PC-9 (cell line): ENCODE results near the gene TDRD9. TPM values are rescaled to one million over a fixed set of nuclear protein-coding genes. Genes with fewer than 3 reads are reported as not detected.

Source experiments
- BruUV-seq: library from RNA; stranded (reverse); fragments of 400-500 nt; replicated peaks from 2 replicates; lab custom pipeline; 2021; lab: Mats Ljungman, UMichigan
- CTCF ChIA-PET: fragments of 300-600 bp; sonication (Branson Sonifier 250); formaldehyde crosslinking; loops from one replicate; lab custom pipeline; 2022; ENCODE audit warnings: antibody characterized with exemption; lab: Charles Lee
- POLR2A ChIA-PET: fragments of 300-600 bp; sonication (Branson Sonifier 250); formaldehyde crosslinking; loops from one replicate; lab custom pipeline; 2022; ENCODE audit warnings: antibody characterized with exemption; ENCODE audit not compliant: unreplicated experiment; lab: Charles Lee
- DNase-seq, 2 experiments: peaks; one replicate each; pipeline versions ENCODE4 v3.0.0 to v3.0.0-alpha.2; 2015 to 2022; ENCODE audit warnings: mixed read lengths in 1 of 2
- H2AFZ ChIP-seq: fragments of 200-600 bp; sonication (generic); 2 replicates; pipeline ENCODE4 v1.8.1; 2017; ENCODE audit warnings: antibody characterized with exemption
- H3F3A ChIP-seq: fragments of 200-600 bp; sonication (generic); 2 replicates; pipeline ENCODE4 v1.8.1; 2017; ENCODE audit warnings: antibody characterized with exemption, mild to moderate bottlenecking, low read depth; ENCODE audit not compliant: insufficient read depth
- H3K27ac ChIP-seq: fragments of 200-600 bp; sonication (generic); 2 replicates; pipeline ENCODE4 v1.6.1; 2016; ENCODE audit warnings: mixed run types
- H3K27me3 ChIP-seq: fragments of 200-600 bp; sonication (generic); 2 replicates; pipeline ENCODE4 v1.6.1; 2016; ENCODE audit warnings: low read depth, mixed run types; ENCODE audit not compliant: insufficient read depth
- H3K36me3 ChIP-seq: fragments of 200-600 bp; sonication (generic); 2 replicates; pipeline ENCODE4 v1.6.1; 2016; ENCODE audit warnings: low read depth, mixed run types
- H3K4me1 ChIP-seq: fragments of 200-600 bp; sonication (generic); replicated peaks from 2 replicates; pipeline ENCODE4 v1.6.1; 2016; ENCODE audit warnings: mixed run types; ENCODE audit not compliant: insufficient read depth
- H3K4me2 ChIP-seq: fragments of 200-600 bp; sonication (generic); 2 replicates; pipeline ENCODE4 v1.6.1; 2017; ENCODE audit warnings: mixed run types
- H3K4me3 ChIP-seq: fragments of 200-600 bp; sonication (generic); 2 replicates; pipeline ENCODE4 v1.6.1; 2016; ENCODE audit warnings: mixed run types
- H3K79me2 ChIP-seq: fragments of 200-600 bp; sonication (generic); 2 replicates; pipeline ENCODE4 v1.6.1; 2017; ENCODE audit warnings: low read depth, mixed run types
- H3K9me2 ChIP-seq: fragments of 200-600 bp; sonication (generic); 2 replicates; pipeline ENCODE4 v1.8.1; 2017; ENCODE audit warnings: mild to moderate bottlenecking; ENCODE audit not compliant: insufficient read depth
- H3K9me3 ChIP-seq: fragments of 200-600 bp; sonication (generic); 2 replicates; pipeline ENCODE4 v1.8.1; 2016; ENCODE audit warnings: low read depth; ENCODE audit not compliant: insufficient read depth
- H4K20me1 ChIP-seq: fragments of 200-600 bp; sonication (generic); 2 replicates; pipeline ENCODE4 v1.8.1; 2017; ENCODE audit not compliant: insufficient read depth
- EZH2 ChIP-seq: fragments of 200-600 bp; sonication (generic); IDR thresholded peaks from 2 replicates; pipeline ENCODE4 v1.8.0; 2017; ENCODE audit warnings: antibody characterized with exemption, low read depth
- intact Hi-C: fragments of 100-400 bp; cut with micrococcal nuclease; formaldehyde crosslinking; loops from one replicate; pipeline ENCODE4 v1.10.0; 2022; ENCODE audit not compliant: unreplicated experiment
- total RNA-seq: library from RNA; stranded (reverse); gene quantifications from 2 replicates; pipeline ENCODE4 v1.2.3, GENCODE V29; 2021
- TF ChIP-seq, protein P1 (sequence below): fragments of 200-600 bp; sonication (generic); conservative IDR thresholded peaks from 2 replicates; pipeline ENCODE4 v1.6.1; 2017; ENCODE audit warnings: mixed run types, antibody characterized with exemption, mild to moderate bottlenecking, moderate library complexity

The TDRD9 gene
- total RNA-seq, 1 experiment from 2014 or later, result 0.15 TPM

DNA sequence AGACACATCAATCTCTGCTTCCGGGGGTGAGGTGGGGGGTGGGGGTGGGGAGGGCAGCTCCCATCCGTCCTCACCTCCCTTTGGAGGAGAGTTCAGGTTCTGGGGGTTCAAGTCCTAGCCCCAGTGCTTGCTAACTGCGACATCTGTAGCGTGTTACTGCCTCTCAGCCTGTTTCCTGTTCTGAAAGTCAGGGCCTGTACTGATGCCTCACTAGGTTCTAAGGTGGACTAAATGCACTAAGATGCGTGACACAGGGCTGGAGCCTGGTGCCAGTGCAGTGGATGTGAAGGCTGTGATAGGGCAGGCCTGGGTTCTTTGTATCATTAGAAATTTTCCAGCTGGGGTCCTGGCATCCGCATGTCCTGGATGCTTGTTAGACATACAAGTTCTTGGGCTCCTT is 17.3 kb upstream of the TDRD9 start:
- no peaks in the 10 kb centered on the region for H3K9me3 ChIP-seq
- H3K36me3 ChIP-seq, result peaks cover 16% of the 10 kb centered on the region; the same call in 1 of the 2 replicates
- intact Hi-C loops, result loop anchor here (1.0 kb wide), 3 partner anchors 69 to 339 kb away; no protein-coding TSS in a partner anchor
- 0 out of 2 replicates have a peak, but pooled peaks cover 12% of the 10 kb centered on the region for H3K79me2 ChIP-seq
- no peak overlapping the region for H3K27ac ChIP-seq
- H4K20me1 ChIP-seq, result peaks cover 27% of the 10 kb centered on the region
- no peak overlapping the region for H3K4me2 ChIP-seq
- H2AFZ ChIP-seq, result no peak overlapping the region
- ChIA-PET POLR2A (no interaction called here), CTCF (interaction anchor here (0.9 to 1.3 kb wide), 2 partner anchors 102 to 106 kb away, joined by 4 to 8 read pairs; no protein-coding TSS in a partner anchor)
- H3F3A ChIP-seq, result peaks cover 25% of the 10 kb centered on the region; the same call in 1 of the 2 replicates
- TF ChIP-seq EZH2, result no peak
- TF ChIP-seq, protein P1, sequence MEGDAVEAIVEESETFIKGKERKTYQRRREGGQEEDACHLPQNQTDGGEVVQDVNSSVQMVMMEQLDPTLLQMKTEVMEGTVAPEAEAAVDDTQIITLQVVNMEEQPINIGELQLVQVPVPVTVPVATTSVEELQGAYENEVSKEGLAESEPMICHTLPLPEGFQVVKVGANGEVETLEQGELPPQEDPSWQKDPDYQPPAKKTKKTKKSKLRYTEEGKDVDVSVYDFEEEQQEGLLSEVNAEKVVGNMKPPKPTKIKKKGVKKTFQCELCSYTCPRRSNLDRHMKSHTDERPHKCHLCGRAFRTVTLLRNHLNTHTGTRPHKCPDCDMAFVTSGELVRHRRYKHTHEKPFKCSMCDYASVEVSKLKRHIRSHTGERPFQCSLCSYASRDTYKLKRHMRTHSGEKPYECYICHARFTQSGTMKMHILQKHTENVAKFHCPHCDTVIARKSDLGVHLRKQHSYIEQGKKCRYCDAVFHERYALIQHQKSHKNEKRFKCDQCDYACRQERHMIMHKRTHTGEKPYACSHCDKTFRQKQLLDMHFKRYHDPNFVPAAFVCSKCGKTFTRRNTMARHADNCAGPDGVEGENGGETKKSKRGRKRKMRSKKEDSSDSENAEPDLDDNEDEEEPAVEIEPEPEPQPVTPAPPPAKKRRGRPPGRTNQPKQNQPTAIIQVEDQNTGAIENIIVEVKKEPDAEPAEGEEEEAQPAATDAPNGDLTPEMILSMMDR, result no peak
- H3K4me3 ChIP-seq, result no peak overlapping the region
- 0 out of 2 replicates have a peak, but pooled peaks cover 3% of the 10 kb centered on the region for H3K4me1 ChIP-seq
- H3K9me2 ChIP-seq, result no peaks in the 10 kb centered on the region
- BruUV-seq, result no TSS peak
- DNase-seq, result no peak
- no peaks in the 10 kb centered on the region for H3K27me3 ChIP-seq

GRCh38 chr14:103915616-103916015 is 12.6 kb upstream of the TDRD9 start:
- no TSS peak for BruUV-seq
- no peaks in the 10 kb centered on the region for H3K9me3 ChIP-seq
- H3K4me2 ChIP-seq, result no peak overlapping the region
- no peak for TF ChIP-seq EZH2
- TF ChIP-seq, protein P1, result no peak
- H3K27me3 ChIP-seq, result no peaks in the 10 kb centered on the region
- CTCF ChIA-PET, result interaction anchor here (0.7 kb wide), 1 partner anchor 8 kb away, joined by 3 read pairs; no protein-coding TSS in a partner anchor
- intact Hi-C loops, result no loop called here
- POLR2A ChIA-PET, result no interaction called here
- peaks cover 7% of the 10 kb centered on the region for H3K4me1 ChIP-seq
- H3K4me3 ChIP-seq, result no peak overlapping the region
- no peak for DNase-seq
- no peaks in the 10 kb centered on the region for H3K9me2 ChIP-seq
- peaks cover 52% of the 10 kb centered on the region for H4K20me1 ChIP-seq
- peaks cover 29% of the 10 kb centered on the region; the same call in 1 of the 2 replicates for H3F3A ChIP-seq
- no peak overlapping the region for H3K27ac ChIP-seq
- H3K36me3 ChIP-seq, result peaks cover 31% of the 10 kb centered on the region
- H3K79me2 ChIP-seq, result peaks cover 58% of the 10 kb centered on the region
- no peak overlapping the region for H2AFZ ChIP-seq

DNA sequence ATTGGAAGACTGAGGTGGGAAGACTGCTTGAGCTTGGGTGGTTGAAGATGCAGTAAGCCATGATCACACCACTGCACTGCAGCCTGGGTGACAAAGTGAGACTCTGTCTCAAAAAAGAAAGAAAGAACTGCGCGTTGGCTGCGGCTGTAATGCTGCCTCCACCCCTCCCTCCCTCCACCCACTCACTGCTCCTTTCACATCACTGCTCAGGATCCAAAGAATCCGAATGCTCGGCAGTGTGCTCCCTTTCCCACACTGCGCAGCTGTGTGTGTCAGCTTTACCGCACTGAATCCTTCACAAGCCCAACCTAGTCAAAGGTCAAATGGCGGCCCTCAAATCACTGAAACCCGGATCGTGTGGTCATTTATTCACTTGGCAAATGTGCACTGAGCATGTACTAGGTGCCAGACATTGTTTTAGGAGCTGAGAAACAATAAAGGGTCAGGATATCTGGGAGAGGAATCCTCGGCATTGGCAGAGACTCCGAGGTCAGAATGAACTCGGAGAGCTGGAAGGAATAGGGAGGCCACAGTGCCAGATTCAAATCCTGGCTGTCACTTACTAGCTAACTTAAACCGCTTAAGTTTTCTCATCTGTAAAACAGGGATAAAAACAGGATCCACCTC is 11.5 kb upstream of the TDRD9 start:
- no peak overlapping the region for H3K4me3 ChIP-seq
- POLR2A ChIA-PET, result no interaction called here
- no peaks in the 10 kb centered on the region for H3K27me3 ChIP-seq
- H3K9me2 ChIP-seq, result no peaks in the 10 kb centered on the region
- CTCF ChIA-PET, result interaction anchor here (0.6 kb wide), 1 partner anchor 97 kb away, joined by 6 read pairs; no protein-coding TSS in a partner anchor
- H3K27ac ChIP-seq, result no peak overlapping the region
- BruUV-seq, result no TSS peak
- peaks cover 31% of the 10 kb centered on the region for H3K36me3 ChIP-seq
- peaks cover 48% of the 10 kb centered on the region for H4K20me1 ChIP-seq
- DNase-seq, result no peak
- no peak for TF ChIP-seq EZH2
- TF ChIP-seq, protein P1, result no peak
- no peaks in the 10 kb centered on the region for H3K9me3 ChIP-seq
- H3K79me2 ChIP-seq, result peaks cover 65% of the 10 kb centered on the region
- intact Hi-C loops, result no loop called here
- H2AFZ ChIP-seq, result no peak overlapping the region
- H3K4me2 ChIP-seq, result no peak overlapping the region
- H3K4me1 ChIP-seq, result peaks cover 7% of the 10 kb centered on the region
- peaks cover 28% of the 10 kb centered on the region for H3F3A ChIP-seq
